Loucy (cell line): Measurements from ENCODE around the gene PSMG4.

Source experiments
- EZH2phosphoT487 ChIP-seq: fragments of 200-600 bp; IDR thresholded peaks from 2 replicates; pipeline ENCODE4 v1.6.1; 2018; ENCODE audit warnings: antibody characterized with exemption, mild to moderate bottlenecking, moderate library complexity, borderline replicate concordance
- TF ChIP-seq, protein P1 (sequence below): fragments of 200-600 bp; sonication (generic); conservative IDR thresholded peaks from 2 replicates; pipeline ENCODE4 v1.5.1; 2014; ENCODE audit warnings: mild to moderate bottlenecking, antibody characterized with exemption, low read length

GRCh38 chr6:3301506-3301905, 42.8 kb downstream of the PSMG4 start:
- TF ChIP-seq, protein P1, sequence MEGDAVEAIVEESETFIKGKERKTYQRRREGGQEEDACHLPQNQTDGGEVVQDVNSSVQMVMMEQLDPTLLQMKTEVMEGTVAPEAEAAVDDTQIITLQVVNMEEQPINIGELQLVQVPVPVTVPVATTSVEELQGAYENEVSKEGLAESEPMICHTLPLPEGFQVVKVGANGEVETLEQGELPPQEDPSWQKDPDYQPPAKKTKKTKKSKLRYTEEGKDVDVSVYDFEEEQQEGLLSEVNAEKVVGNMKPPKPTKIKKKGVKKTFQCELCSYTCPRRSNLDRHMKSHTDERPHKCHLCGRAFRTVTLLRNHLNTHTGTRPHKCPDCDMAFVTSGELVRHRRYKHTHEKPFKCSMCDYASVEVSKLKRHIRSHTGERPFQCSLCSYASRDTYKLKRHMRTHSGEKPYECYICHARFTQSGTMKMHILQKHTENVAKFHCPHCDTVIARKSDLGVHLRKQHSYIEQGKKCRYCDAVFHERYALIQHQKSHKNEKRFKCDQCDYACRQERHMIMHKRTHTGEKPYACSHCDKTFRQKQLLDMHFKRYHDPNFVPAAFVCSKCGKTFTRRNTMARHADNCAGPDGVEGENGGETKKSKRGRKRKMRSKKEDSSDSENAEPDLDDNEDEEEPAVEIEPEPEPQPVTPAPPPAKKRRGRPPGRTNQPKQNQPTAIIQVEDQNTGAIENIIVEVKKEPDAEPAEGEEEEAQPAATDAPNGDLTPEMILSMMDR: no peak
- no peak for TF ChIP-seq EZH2phosphoT487
